GM21619 (cell line): ENCODE data around the gene CCDC85A.

Source experiments
- ATAC-seq: cut with Tn5 transposase; IDR thresholded peaks from one replicate; pipeline ENCODE4 v1.9.1; 2021; ENCODE audit not compliant: unreplicated experiment

The CCDC85A gene

GRCh38 chr2:56292951-56293350 lies 109.2 kb downstream of the CCDC85A start:
- no peak for ATAC-seq

DNA sequence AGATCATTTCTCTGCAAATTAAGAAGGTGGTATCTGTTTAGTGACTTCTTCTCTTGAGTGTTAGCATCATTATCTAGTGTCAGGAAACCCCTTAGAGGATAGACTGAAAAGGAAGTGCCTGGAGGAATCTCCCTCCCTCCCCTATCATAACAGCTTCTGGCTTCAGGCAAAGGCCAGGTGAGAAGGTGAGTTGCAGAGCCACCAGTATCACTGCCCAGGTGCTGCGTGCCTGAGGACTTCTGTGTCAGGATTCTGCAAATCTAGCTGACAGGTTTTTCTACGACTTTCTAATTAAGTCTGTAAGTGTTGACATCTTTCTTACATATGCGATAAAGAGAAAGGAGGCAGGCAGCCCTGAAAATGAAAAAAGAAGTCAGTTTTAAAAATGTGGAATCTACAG lies 111.9 kb downstream of the CCDC85A start:
- ATAC-seq, result no peak

DNA sequence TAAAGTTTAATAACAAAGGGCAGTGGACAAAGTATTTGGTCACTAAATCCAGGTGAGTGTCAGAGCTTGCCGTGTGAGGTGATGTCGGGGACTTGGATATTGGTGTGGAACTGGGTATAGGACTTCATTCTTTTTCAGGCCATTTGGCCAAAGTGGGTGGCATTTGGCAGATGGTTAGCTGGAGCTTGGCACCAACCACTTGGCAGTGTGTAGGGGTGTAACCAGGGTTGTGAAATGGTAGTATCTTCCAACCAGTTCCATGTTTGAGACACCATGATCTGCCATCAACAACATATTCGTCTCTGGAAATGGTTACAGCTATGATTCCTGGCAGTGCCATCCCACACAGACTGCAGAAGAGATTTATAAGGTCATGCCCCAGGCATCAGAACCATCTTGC lies 113.9 kb downstream of the CCDC85A start:
- ATAC-seq, result no peak

DNA sequence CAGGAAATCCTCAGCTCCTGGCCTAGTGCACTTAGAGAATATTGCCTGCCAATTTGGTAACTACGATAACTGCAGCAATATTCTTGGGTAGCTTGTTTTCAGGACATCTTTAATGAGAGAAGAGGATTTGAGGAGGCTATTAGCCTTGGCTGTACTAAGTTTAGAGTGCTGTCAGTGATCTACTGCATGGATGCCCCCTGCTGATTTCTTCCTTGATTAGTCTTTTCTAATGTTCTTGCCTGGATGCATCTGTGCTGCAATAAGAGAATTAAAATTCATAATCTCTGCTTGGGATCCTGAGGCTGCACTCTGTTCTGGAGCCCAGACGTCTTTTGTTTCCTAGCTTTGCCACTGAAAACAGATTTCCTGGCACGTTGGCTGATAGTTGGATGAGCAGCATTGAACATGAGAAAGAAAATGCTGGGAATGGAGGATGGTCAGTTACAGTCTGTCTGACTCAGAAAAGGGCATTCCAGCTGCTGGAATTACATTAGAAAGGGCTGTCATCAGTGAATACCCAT lies 115.4 kb downstream of the CCDC85A start:
- ATAC-seq, result no peak

GRCh38 chr2:56309626-56310170 lies 125.9 kb downstream of the CCDC85A start:
- ATAC-seq, result no peak

DNA sequence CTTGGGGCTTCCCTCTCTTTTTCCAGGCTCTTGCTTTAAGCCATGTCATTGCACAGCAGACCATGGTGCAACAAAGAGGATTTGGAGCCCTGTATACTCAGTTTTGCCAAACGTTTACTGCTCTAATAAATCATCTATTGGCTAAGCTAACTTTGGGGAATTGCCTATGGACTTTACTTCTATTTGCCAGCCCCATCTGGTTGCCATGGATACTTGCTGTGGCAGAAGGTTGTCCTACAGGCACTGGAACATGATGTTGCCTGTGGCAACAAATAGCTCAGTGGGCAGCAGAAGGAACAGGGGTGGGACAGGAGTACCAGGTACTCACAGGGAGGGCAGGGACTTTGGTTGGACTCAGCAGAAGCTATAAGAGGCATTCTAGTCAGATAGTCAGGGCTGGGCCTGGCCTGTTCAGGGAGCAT lies 129.7 kb downstream of the CCDC85A start:
- ATAC-seq, result no peak

- no peak for ATAC-seq
These were observed 130.6 kb downstream of the CCDC85A start for GRCh38 chr2:56314371-56314770.

DNA sequence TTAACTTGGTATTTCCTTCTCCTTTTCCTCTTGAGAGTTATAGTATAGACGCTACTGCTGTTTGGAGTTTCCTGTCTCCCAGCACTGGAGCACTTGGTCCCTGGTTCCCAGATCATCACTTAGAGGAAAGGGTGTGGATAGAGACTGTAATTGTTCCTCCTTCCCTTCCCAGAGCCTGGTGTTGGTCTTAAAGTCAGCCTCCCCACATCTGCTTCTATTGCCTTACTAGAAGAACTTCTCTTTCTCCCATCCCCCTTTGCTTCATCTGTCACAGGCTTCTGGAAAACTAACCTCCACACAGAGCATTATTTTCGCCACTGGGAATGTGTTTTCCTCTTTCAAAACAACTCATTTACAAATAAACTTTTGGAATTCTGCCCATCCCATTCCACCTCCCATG lies 131.0 kb downstream of the CCDC85A start:
- ATAC-seq, result no peak

GRCh38 chr2:56315376-56315775 lies 131.6 kb downstream of the CCDC85A start:
- ATAC-seq, result no peak

GRCh38 chr2:56316011-56316410 lies 132.2 kb downstream of the CCDC85A start:
- ATAC-seq, result no peak

GRCh38 chr2:56318147-56318546 lies 134.4 kb downstream of the CCDC85A start:
- no peak for ATAC-seq

GRCh38 chr2:56325661-56326345 lies 142.0 kb downstream of the CCDC85A start:
- no peak for ATAC-seq

GRCh38 chr2:56326346-56326741 lies 142.6 kb downstream of the CCDC85A start:
- ATAC-seq, result no peak

- no peak for ATAC-seq
These were observed 148.0 kb downstream of the CCDC85A start for GRCh38 chr2:56331810-56332209.

GRCh38 chr2:56333812-56334485 lies 150.2 kb downstream of the CCDC85A start:
- ATAC-seq, result no peak

DNA sequence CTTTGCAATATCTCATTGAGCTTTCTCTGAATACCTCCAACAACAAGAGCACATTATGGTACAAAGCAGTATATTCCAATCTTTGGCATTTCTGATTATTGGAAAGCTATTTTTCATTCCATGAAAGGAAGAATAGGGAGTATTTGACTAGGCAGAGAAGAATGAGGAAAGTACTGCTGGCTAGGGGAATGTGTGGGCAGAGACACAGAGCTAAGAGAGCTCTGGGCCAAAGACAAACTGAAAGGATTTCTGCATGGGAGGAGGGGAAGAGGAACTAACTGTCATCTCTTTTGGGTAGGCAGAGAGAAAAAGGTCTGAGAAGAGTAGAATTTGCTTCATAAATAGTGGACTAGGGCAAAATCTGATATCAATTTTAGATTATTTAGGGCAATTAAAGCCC lies 150.8 kb downstream of the CCDC85A start:
- no peak for ATAC-seq

- ATAC-seq, result no peak
These were observed 151.3 kb downstream of the CCDC85A start for GRCh38 chr2:56335101-56335500.

- ATAC-seq, result no peak
These were observed 153.6 kb downstream of the CCDC85A start for GRCh38 chr2:56337342-56337741.

- ATAC-seq, result no peak
These were observed 154.4 kb downstream of the CCDC85A start for GRCh38 chr2:56338232-56338631.

- ATAC-seq, result no peak
These were observed 161.0 kb downstream of the CCDC85A start for GRCh38 chr2:56344771-56345170.

DNA sequence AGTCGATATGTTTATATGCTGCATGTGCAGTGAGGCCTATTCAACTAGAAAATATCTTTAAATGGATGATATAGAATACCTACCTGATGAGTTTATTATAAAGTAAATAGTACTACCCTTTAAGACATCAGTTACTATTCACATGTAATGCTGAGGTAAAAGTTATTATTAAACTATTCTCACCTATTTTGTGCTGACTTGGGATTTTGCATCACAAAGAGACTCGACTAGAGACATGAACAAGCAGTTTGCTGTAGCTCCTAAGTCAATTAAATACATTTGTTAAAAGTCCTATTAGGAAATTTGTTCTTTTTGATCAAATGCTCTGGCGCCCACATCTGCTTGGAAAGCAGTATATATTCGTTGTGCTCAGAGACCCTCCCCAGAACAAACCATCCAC lies 164.1 kb downstream of the CCDC85A start:
- ATAC-seq, result no peak
